Measurements from ENCODE around the gene LRRC46.

DNA sequence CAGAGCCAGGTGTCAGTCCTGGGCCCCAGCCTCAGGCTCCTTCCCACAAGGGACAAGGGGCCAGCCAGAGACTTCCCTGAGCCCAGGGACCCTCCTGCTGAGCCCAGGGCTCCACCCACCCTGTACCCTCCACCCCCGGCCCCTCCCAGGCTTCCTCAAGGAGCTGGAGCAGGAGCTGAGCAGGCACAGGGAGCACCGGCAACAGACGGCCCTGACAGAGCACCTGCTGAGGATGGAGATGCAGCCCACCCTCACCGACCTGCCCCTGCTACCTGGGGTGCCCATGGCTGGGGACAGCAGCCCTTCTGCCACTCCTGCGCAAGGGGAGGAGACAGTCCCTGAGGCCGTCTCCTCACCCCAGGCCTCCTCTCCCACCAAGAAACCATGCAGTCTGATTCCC is 5.1 kb downstream of the LRRC46 start:
- no peak for TF ChIP-seq CTCF (IDR thresholded peaks at IDR 0.05; ENCODE audit: low read length)
- no peak for TF ChIP-seq EZH2 (IDR thresholded peaks at IDR 0.05; ENCODE audit: borderline replicate concordance, low read length)
